HCT116 (cell line): ENCODE results near the gene WNT2. TPM values are rescaled to one million over a fixed set of nuclear protein-coding genes. Genes with fewer than 3 reads are reported as not detected.

Source experiments
- ATAC-seq: fragments of 200-7000 bp; cut with Tn5 transposase; 2 replicates; pipeline ENCODE4 v1.9.1; 2020; ENCODE audit warnings: mild to moderate bottlenecking, moderate library complexity
- BruUV-seq: library from RNA; stranded (reverse); fragments of 400-500 nt; replicated peaks from 2 replicates; lab custom pipeline; 2021; lab: Mats Ljungman, UMichigan
- CTCF ChIA-PET: fragments of 300-600 bp; sonication (Branson Sonifier 250); formaldehyde crosslinking; loops from one replicate; lab custom pipeline; 2021; ENCODE audit warnings: antibody characterized with exemption; lab: Charles Lee
- POLR2A ChIA-PET: fragments of 300-600, 350-600 bp; sonication (Branson Sonifier 250); formaldehyde crosslinking; loops from one replicate; lab custom pipeline; 2021; ENCODE audit warnings: antibody characterized with exemption; lab: Charles Lee
- RAD21 ChIA-PET, 2 experiments: fragments of 300-600 bp; sonication (Branson Sonifier 250); formaldehyde crosslinking; loops; one replicate each; lab custom pipeline; 2023; ENCODE audit warnings: low total read pairs in 2 of 2; ENCODE audit not compliant: uncharacterized antibody in 2 of 2, unreplicated experiment in 2 of 2, low non-redundant PET in 1 of 2; lab: Charles Lee
- DNase-seq: peaks from one replicate; pipeline ENCODE4 v3.0.0-alpha.2; 2010; ENCODE audit warnings: low read depth, low spot score
- H2AFZ ChIP-seq: fragments of 200-600 bp; shearing (Covaris generic), sonication (generic); 2 replicates; pipeline ENCODE4 v1.6.1; 2017; ENCODE audit warnings: low read depth, mixed run types, mixed read lengths, antibody characterized with exemption, low read length; ENCODE audit not compliant: poor library complexity, severe bottlenecking
- H3K27ac ChIP-seq: 2 replicates; pipeline ENCODE4 v1.5.1; 2012; ENCODE audit warnings: low read depth, low read length
- H3K27me3 ChIP-seq: fragments of 200-600 bp; sonication (generic); 2 replicates; pipeline ENCODE4 v1.6.1; 2016; ENCODE audit warnings: mixed run types, low read length, mixed read lengths; ENCODE audit not compliant: insufficient read depth
- H3K36me3 ChIP-seq, 2 experiments: fragments of 200-500 bp in 1 of 2; fragments of 200-600 bp in 1 of 2; sonication (Bioruptor generic) in 1 of 2; sonication (generic) in 1 of 2; 2 replicates each; pipeline versions ENCODE4 v1.5.1 to v1.6.1; 2014 to 2016; ENCODE audit warnings: low read length in 2 of 2, inconsistent platforms in 1 of 2, mixed read lengths in 1 of 2, mixed run types in 1 of 2; ENCODE audit not compliant: insufficient read depth in 2 of 2, control insufficient read depth in 1 of 2
- H3K4me1 ChIP-seq, 2 experiments: fragments of 200-600 bp in 1 of 2; sonication (generic) in 1 of 2; 2 replicates each; pipeline versions ENCODE4 v1.5.1 to v1.6.1; 2012 to 2017; ENCODE audit warnings: low read length in 2 of 2, inconsistent platforms in 1 of 2, mild to moderate bottlenecking in 1 of 2, mixed read lengths in 1 of 2, mixed run types in 1 of 2, moderate library complexity in 1 of 2; ENCODE audit not compliant: insufficient read depth in 2 of 2, control insufficient read depth in 1 of 2
- H3K4me2 ChIP-seq: fragments of 200-600 bp; sonication (generic); 2 replicates; pipeline ENCODE4 v1.6.1; 2017; ENCODE audit warnings: mixed run types, low read length, mixed read lengths
- H3K4me3 ChIP-seq, 2 experiments: fragments of 200-600 bp in 1 of 2; sonication (generic) in 1 of 2; replicated peaks in 1 of 2; 2 replicates each; pipeline ENCODE4 v1.5.1; 2011 to 2016; ENCODE audit warnings: low read length in 2 of 2, control low read depth in 1 of 2, low read depth in 1 of 2, mild to moderate bottlenecking in 1 of 2, mixed read lengths in 1 of 2, mixed run types in 1 of 2
- H3K79me2 ChIP-seq: fragments of 200-600 bp; sonication (generic); 2 replicates; pipeline ENCODE4 v1.6.1; 2017; ENCODE audit warnings: mild to moderate bottlenecking, mixed run types, low read length, moderate library complexity, mixed read lengths; ENCODE audit not compliant: insufficient read depth
- H3K9ac ChIP-seq: fragments of 200-600 bp; sonication (generic); 2 replicates; pipeline ENCODE4 v1.6.1; 2016; ENCODE audit warnings: low read length, mixed read lengths
- H3K9me2 ChIP-seq: fragments of 200-600 bp; sonication (generic), shearing (Covaris generic); 2 replicates; pipeline ENCODE4 v1.6.1; 2017; ENCODE audit warnings: mixed run types, mild to moderate bottlenecking, moderate library complexity; ENCODE audit not compliant: insufficient read depth
- H3K9me3 ChIP-seq, 2 experiments: fragments of 200-500 bp in 1 of 2; fragments of 200-600 bp in 1 of 2; sonication (Bioruptor generic) in 1 of 2; sonication (generic) in 1 of 2; 2 replicates each; pipeline ENCODE4 v1.6.1; 2014 to 2017; ENCODE audit warnings: low read length in 2 of 2, mixed read lengths in 2 of 2, inconsistent platforms in 1 of 2, low read depth in 1 of 2, mild to moderate bottlenecking in 1 of 2, mixed run types in 1 of 2, moderate library complexity in 1 of 2; ENCODE audit not compliant: control insufficient read depth in 1 of 2, insufficient read depth in 1 of 2
- H4K20me1 ChIP-seq: fragments of 200-600 bp; sonication (generic), shearing (Covaris generic); 2 replicates; pipeline ENCODE4 v1.6.1; 2017; ENCODE audit warnings: mixed run types, mild to moderate bottlenecking, moderate library complexity; ENCODE audit not compliant: insufficient read depth
- CBX3 ChIP-seq: IDR thresholded peaks from 2 replicates; pipeline ENCODE4 v1.6.1; 2012; ENCODE audit warnings: low read depth
- ELF1 ChIP-seq: IDR thresholded peaks from 2 replicates; pipeline ENCODE4 v1.6.1; 2012; ENCODE audit warnings: low read depth, borderline replicate concordance
- EZH2phosphoT487 ChIP-seq: fragments of 200-600 bp; IDR thresholded peaks from 2 replicates; pipeline ENCODE4 v1.6.1; 2018; ENCODE audit warnings: antibody characterized with exemption, borderline replicate concordance
- JUND ChIP-seq: IDR thresholded peaks from 2 replicates; pipeline ENCODE4 v1.6.1; 2012
- POLR2A ChIP-seq: IDR thresholded peaks from 2 replicates; pipeline ENCODE4 v1.7.0; 2011; ENCODE audit warnings: borderline replicate concordance; ENCODE audit not compliant: insufficient read depth, insufficient read length; ENCODE audit errors: extremely low read depth
- POLR2AphosphoS5 ChIP-seq: IDR thresholded peaks from 2 replicates; pipeline ENCODE4 v1.6.1; 2011; ENCODE audit warnings: mild to moderate bottlenecking, low read depth, low read length, moderate library complexity
- SIN3A ChIP-seq: IDR thresholded peaks from 2 replicates; pipeline ENCODE4 v1.6.1; 2012; ENCODE audit warnings: low read depth
- TCF7L2 ChIP-seq: IDR thresholded peaks from 2 replicates; pipeline ENCODE4 v1.7.0; 2011; ENCODE audit warnings: borderline replicate concordance, inconsistent platforms; ENCODE audit not compliant: insufficient read depth, insufficient read length; ENCODE audit errors: extremely low read depth
- YY1 ChIP-seq: IDR thresholded peaks from 2 replicates; pipeline ENCODE4 v1.6.1; 2011; ENCODE audit warnings: low read length, low read depth, moderate library complexity, mild to moderate bottlenecking; ENCODE audit not compliant: insufficient replicate concordance; ENCODE audit errors: extremely low read depth
- ZNF274 ChIP-seq: fragments of 200-500 bp; sonication (Bioruptor generic); IDR thresholded peaks from 2 replicates; pipeline ENCODE4 v1.6.1; 2014; ENCODE audit warnings: mild to moderate bottlenecking, low read depth, low read length, inconsistent platforms
- intact Hi-C: fragments of 100-400 bp; cut with micrococcal nuclease; formaldehyde crosslinking; loops from 2 replicates; pipeline ENCODE4 v1.10.0; 2022
- total RNA-seq: library from RNA; stranded (reverse); gene quantifications from one replicate; pipeline ENCODE4 v1.2.1, GENCODE V29; 2021; ENCODE audit not compliant: unreplicated experiment
- TF ChIP-seq, protein P1 (sequence below): IDR thresholded peaks from 2 replicates; pipeline ENCODE4 v1.6.1; 2012
- TF ChIP-seq, protein P2 (sequence below): IDR thresholded peaks from 2 replicates; pipeline ENCODE4 v1.6.1; 2012
- TF ChIP-seq, protein P3 (sequence below): IDR thresholded peaks from 2 replicates; pipeline ENCODE4 v1.6.1; 2012; ENCODE audit warnings: low read depth

Gene WNT2
- total RNA-seq, 1 experiment from 2014 or later, result 0.12 TPM

DNA sequence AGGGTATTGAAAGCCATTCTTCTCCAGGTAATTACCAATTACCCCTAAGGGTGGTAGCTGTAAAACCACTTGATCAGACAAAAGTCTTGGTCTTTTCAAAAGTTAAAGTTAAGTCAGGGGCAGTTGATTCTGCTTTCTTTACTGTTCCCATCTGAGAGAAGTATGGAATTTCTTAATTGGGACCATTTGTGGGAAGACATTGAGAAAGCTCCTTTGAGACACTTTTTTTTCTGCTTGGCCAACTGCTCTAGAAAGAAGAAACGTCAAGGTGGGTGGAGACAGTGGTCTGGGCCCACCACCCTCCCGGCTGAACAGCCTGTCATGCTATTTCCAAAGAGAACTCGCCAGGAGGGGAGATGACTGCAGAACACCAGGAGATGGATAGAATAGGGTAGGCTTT, 45.3 kb downstream of the WNT2 start (continued):
- no peak for TF ChIP-seq ZNF274
- TF ChIP-seq POLR2AphosphoS5, result no peak
- no peak for TF ChIP-seq SIN3A
- no peak for TF ChIP-seq TCF7L2
- no peak for TF ChIP-seq ELF1

DNA sequence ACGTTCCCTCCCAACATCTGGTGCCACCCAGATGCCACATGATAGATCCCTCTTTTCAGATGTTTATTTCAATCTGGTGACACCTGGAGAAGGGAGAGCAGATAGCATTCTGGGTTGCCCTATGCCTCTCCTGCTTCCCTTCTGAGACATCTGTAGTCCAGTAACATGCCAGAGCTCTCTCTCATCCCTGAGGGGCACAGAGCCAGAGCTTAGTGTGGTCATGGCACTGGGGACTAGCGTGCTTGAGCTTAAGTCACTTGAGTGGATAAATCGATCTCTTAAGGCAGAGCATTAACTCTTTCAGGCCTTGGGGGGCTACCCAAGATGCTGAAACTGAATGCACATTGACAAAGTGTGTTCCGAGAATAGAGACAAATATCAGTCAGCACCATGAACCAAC, 47.9 kb downstream of the WNT2 start:
- H3K79me2 ChIP-seq, result no peaks in the 10 kb centered on the region
- H3K36me3 ChIP-seq, result no peaks in the 10 kb centered on the region
- no peaks in the 10 kb centered on the region for H3K4me1 ChIP-seq
- H3K9ac ChIP-seq, result no peak overlapping the region
- ATAC-seq, result no peak
- H4K20me1 ChIP-seq, result no peaks in the 10 kb centered on the region
- ChIA-PET CTCF (no interaction called here), RAD21 (no interaction called here), POLR2A (no interaction called here)
- intact Hi-C loops, result no loop called here
- no peak overlapping the region for H3K27ac ChIP-seq
- H3K27me3 ChIP-seq, result no peaks in the 10 kb centered on the region
- H2AFZ ChIP-seq, result no peak overlapping the region
- TF ChIP-seq POLR2A (no peak), POLR2AphosphoS5 (no peak), ELF1 (no peak), YY1 (no peak), JUND (no peak), CBX3 (no peak), EZH2phosphoT487 (no peak)
- TF ChIP-seq, protein P1, sequence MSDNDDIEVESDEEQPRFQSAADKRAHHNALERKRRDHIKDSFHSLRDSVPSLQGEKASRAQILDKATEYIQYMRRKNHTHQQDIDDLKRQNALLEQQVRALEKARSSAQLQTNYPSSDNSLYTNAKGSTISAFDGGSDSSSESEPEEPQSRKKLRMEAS, result no peak
- TF ChIP-seq, protein P2, sequence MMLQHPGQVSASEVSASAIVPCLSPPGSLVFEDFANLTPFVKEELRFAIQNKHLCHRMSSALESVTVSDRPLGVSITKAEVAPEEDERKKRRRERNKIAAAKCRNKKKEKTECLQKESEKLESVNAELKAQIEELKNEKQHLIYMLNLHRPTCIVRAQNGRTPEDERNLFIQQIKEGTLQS, result no peak
- TF ChIP-seq, protein P3, sequence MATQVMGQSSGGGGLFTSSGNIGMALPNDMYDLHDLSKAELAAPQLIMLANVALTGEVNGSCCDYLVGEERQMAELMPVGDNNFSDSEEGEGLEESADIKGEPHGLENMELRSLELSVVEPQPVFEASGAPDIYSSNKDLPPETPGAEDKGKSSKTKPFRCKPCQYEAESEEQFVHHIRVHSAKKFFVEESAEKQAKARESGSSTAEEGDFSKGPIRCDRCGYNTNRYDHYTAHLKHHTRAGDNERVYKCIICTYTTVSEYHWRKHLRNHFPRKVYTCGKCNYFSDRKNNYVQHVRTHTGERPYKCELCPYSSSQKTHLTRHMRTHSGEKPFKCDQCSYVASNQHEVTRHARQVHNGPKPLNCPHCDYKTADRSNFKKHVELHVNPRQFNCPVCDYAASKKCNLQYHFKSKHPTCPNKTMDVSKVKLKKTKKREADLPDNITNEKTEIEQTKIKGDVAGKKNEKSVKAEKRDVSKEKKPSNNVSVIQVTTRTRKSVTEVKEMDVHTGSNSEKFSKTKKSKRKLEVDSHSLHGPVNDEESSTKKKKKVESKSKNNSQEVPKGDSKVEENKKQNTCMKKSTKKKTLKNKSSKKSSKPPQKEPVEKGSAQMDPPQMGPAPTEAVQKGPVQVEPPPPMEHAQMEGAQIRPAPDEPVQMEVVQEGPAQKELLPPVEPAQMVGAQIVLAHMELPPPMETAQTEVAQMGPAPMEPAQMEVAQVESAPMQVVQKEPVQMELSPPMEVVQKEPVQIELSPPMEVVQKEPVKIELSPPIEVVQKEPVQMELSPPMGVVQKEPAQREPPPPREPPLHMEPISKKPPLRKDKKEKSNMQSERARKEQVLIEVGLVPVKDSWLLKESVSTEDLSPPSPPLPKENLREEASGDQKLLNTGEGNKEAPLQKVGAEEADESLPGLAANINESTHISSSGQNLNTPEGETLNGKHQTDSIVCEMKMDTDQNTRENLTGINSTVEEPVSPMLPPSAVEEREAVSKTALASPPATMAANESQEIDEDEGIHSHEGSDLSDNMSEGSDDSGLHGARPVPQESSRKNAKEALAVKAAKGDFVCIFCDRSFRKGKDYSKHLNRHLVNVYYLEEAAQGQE, result no peak
- no peak overlapping the region for H3K4me3 ChIP-seq
- H3K9me2 ChIP-seq, result no peaks in the 10 kb centered on the region
- no peak overlapping the region for H3K4me2 ChIP-seq
- no peak for DNase-seq
- no TSS peak for BruUV-seq
- no peaks in the 10 kb centered on the region for H3K9me3 ChIP-seq
